ENCODE results near the gene PDXDC1.
"Not testable (repeated sequence)": the region's sequence is repeated elsewhere in the genome, so short reads cannot be mapped to it uniquely, and the experiment has no call there.

The PDXDC1 gene

GRCh38 chr16:15037003-15037402, 62.2 kb downstream of the PDXDC1 start:
- no peak for DNase-seq (ENCODE audit: low read depth)
- no peak overlapping the region for H3K4me3 ChIP-seq (ENCODE audit: low read depth, low read length)
- TF ChIP-seq CTCF (conservative IDR thresholded peaks at IDR 0.05; ENCODE audit: low read depth, low read length): no peak

GRCh38 chr16:15037745-15038144, 62.9 kb downstream of the PDXDC1 start:
- TF ChIP-seq CTCF (conservative IDR thresholded peaks at IDR 0.05; ENCODE audit: low read depth, low read length): no peak
- no peak for DNase-seq (ENCODE audit: low read depth)
- no peak overlapping the region for H3K4me3 ChIP-seq (ENCODE audit: low read depth, low read length)

GRCh38 chr16:15038689-15039088, 63.9 kb downstream of the PDXDC1 start:
- no peak for DNase-seq (ENCODE audit: low read depth)
- TF ChIP-seq CTCF (conservative IDR thresholded peaks at IDR 0.05; ENCODE audit: low read depth, low read length): no peak
- H3K4me3 ChIP-seq (ENCODE audit: low read depth, low read length): no peak overlapping the region

GRCh38 chr16:15041271-15042004, 66.6 kb downstream of the PDXDC1 start:
- peak; percentile 41 for DNase-seq (ENCODE audit: low read depth)

GRCh38 chr16:15043344-15043743, 68.5 kb downstream of the PDXDC1 start:
- no peak for DNase-seq (ENCODE audit: low read depth)
- no peak overlapping the region for H3K4me3 ChIP-seq (ENCODE audit: low read depth, low read length)
- TF ChIP-seq CTCF (conservative IDR thresholded peaks at IDR 0.05; ENCODE audit: low read depth, low read length): no peak

More at GRCh38 chr16:15041271-15042004, 66.6 kb downstream of the PDXDC1 start:
- H3K4me3 ChIP-seq (ENCODE audit: low read depth, low read length): no peak overlapping the region
- no peak for TF ChIP-seq CTCF (conservative IDR thresholded peaks at IDR 0.05; ENCODE audit: low read depth, low read length)

- DNase-seq (ENCODE audit: low read depth): no peak
- H3K4me3 ChIP-seq (ENCODE audit: low read depth, low read length): no peak overlapping the region
- TF ChIP-seq CTCF (conservative IDR thresholded peaks at IDR 0.05; ENCODE audit: low read depth, low read length): no peak
These were observed 69.5 kb downstream of the PDXDC1 start for GRCh38 chr16:15044286-15044685.

- H3K4me3 ChIP-seq (ENCODE audit: low read depth, low read length); DNase-seq (ENCODE audit: low read depth): not testable (repeated sequence)
These were observed 70.4 kb downstream of the PDXDC1 start for GRCh38 chr16:15045270-15045669.
